ENCODE data around the gene KIF21B. TPM values are rescaled to one million over a fixed set of nuclear protein-coding genes. Genes with fewer than 3 reads are reported as not detected.

Gene KIF21B
- total RNA-seq, 2 donors from 2014 or later = 1.6 to 3.4 TPM

DNA sequence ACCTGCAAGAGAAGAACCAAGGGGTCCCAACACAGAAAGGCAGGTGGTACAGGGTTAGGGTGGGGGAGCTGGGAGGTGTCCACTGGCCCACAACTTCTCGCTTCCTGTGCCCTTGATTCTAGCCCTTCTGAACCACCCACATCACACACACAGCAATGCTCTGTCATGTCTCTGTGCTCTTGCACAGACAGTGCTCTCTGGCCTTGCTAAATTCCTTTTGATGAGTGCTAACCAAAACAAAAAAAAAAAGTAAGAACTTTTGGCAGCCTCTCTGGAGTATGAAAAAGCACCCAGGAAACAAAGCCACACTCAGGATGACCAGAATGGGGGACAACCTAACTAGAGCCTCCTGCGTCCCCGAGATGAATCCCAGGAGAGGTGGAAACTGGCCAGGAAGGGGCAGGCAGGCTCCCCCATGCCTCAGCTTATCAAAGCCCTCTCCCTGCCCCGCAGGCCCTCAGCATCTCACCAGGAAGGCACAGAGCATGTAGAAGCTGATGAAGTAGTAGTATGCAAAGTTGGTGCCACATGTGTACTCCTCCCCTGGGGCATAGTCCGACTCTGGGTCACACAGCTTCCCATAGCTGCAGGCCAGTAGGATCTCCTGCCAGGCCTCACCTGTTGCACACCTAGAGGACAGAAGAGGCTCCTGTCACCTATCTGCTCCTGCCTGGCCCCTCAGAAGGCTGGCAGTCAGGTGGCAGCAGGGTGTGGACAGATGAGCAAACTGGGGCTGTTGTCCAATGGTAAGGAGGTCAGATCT, 27.2 kb upstream of the KIF21B start:
- TF ChIP-seq CTCF (IDR thresholded peaks at IDR 0.05) = no peak
- no peak for TF ChIP-seq POLR2A (IDR thresholded peaks at IDR 0.05)
- no peak overlapping the region for H3K4me3 ChIP-seq
- H3K9me3 ChIP-seq = no peaks in the 10 kb centered on the region
- peaks cover 6% of the 10 kb centered on the region for H3K4me1 ChIP-seq
- no peaks in the 10 kb centered on the region for H3K27me3 ChIP-seq
- intact Hi-C loops (cut with DNase I) = no loop called here
- whole genome bisulfite sequencing, 2 donors = 76 to 80% methylated on average over 4 of the region's 5 CpGs
- H3K36me3 ChIP-seq (replicated peaks in 1 of 2; ENCODE audit: insufficient read depth in 1 of 2, low read depth in 2 of 2) = no peaks in the 10 kb centered on the region
- no peak overlapping the region for H3K27ac ChIP-seq
- no peak for ATAC-seq
- no peak for DNase-seq

DNA sequence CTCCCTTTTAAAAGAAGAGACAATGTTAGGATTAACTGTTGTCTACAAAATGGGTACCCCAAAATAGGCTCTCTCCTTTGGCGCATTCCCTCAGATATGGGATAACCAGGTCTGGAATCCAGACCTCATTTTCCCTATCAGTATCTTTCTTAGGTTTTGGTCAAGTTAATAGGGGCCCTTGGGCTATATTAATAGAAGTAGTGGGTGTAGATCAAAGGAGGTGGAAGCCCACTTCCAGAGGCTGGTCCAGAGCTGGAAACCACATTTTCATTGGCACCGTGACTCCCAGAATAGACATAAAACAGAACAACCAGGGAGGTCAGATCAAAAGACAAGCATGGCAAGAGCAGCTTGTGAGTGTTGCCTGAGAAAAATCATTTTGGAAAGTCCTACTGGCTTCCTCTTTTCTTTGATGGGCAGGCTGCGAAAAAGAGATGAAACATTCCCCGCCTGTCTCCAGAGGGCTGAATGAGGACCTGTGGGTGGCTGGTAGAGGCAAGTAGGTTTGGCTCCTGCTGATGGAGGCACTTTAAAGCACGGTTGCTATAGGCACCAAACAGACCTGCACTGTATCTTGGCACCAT, 25.8 kb upstream of the KIF21B start:
- Histone ChIP-seq H3K36me3 (replicated peaks in 1 of 2; ENCODE audit: insufficient read depth in 1 of 2, low read depth in 2 of 2) (no peaks in the 10 kb centered on the region), H3K4me3 (no peak overlapping the region), H3K4me1 (no peaks in the 10 kb centered on the region), H3K9me3 (no peaks in the 10 kb centered on the region), H3K27ac (no peak overlapping the region), H3K27me3 (no peaks in the 10 kb centered on the region)
- intact Hi-C loops (cut with DNase I) = no loop called here
- 88 to 90% methylated on average over 5 of the region's 5 CpGs for WGBS, 2 donors
- DNase-seq = no peak
- no peak for ATAC-seq
- TF ChIP-seq POLR2A (IDR thresholded peaks at IDR 0.05) (no peak), CTCF (IDR thresholded peaks at IDR 0.05) (no peak)

GRCh38 chr1:201048521-201048920, 25.0 kb upstream of the KIF21B start:
- Histone ChIP-seq H3K4me3 (no peak overlapping the region), H3K36me3 (replicated peaks in 1 of 2; ENCODE audit: insufficient read depth in 1 of 2, low read depth in 2 of 2) (no peaks in the 10 kb centered on the region), H3K27ac (no peak overlapping the region), H3K27me3 (no peaks in the 10 kb centered on the region), H3K4me1 (no peaks in the 10 kb centered on the region), H3K9me3 (no peaks in the 10 kb centered on the region)
- intact Hi-C loops (cut with DNase I) = no loop called here
- DNase-seq (no peak), ATAC-seq (no peak)
- 76 to 79% methylated on average over 12 to 13 of the region's 13 CpGs for WGBS, 2 donors
- TF ChIP-seq POLR2A (IDR thresholded peaks at IDR 0.05) (no peak), CTCF (IDR thresholded peaks at IDR 0.05) (no peak)

DNA sequence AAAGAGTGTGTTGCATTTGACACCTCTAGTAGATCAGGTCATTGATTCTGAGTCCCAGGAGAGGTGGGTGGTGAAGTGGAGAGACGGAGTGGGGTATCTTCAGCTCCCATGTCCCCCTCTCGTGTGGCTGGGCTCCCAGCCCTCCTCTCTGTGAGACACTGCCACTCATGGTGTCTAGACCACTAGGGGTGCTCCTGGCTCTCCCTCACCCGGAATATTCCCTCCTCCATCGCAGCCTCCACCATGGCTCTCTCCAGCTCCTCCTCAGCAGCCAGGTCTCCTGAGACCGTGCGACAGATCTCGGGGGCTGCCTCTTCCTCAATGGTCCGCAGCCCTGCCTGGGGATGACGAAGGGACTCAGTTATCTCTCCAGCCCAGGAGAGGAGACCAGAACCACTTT, 20.6 kb upstream of the KIF21B start:
- DNase-seq (no peak), ATAC-seq (no peak)
- Histone ChIP-seq H3K4me3 (no peak overlapping the region), H3K9me3 (no peaks in the 10 kb centered on the region), H3K27me3 (no peaks in the 10 kb centered on the region), H3K4me1 (no peaks in the 10 kb centered on the region), H3K36me3 (replicated peaks in 1 of 2; ENCODE audit: insufficient read depth in 1 of 2, low read depth in 2 of 2) (no peaks in the 10 kb centered on the region), H3K27ac (no peak overlapping the region)
- 73 to 84% methylated on average over 9 of the region's 9 CpGs for WGBS, 2 donors
- intact Hi-C loops (cut with DNase I) = loop anchor here (5.0 kb wide), 1 partner anchor 72 kb away; no protein-coding TSS in a partner anchor
- no peak for TF ChIP-seq CTCF (IDR thresholded peaks at IDR 0.05)
- no peak for TF ChIP-seq POLR2A (IDR thresholded peaks at IDR 0.05)
